GM19239 (cell line): Measurements from ENCODE around the gene STOM.

Experiments used
- DNase-seq: peaks from one replicate; pipeline ENCODE4 v3.0.0; 2011; ENCODE audit warnings: low spot score; ENCODE audit not compliant: insufficient read length
- FAIRE-seq: peaks from 2 replicates; lab custom pipeline; 2011; peaks lifted over from hg19 to GRCh38; lab: Jason Lieb, UNC

STOM gene

GRCh38 chr9:121353241-121354061, 16.6 kb downstream of the STOM start:
- DNase-seq, result peak; percentile 41
- FAIRE-seq, result peak; percentile 98

GRCh38 chr9:121350993-121351561, 19.0 kb downstream of the STOM start:
- DNase-seq (no peak), FAIRE-seq (no peak)

GRCh38 chr9:121350036-121350435, 20.0 kb downstream of the STOM start:
- FAIRE-seq (no peak), DNase-seq (no peak)

GRCh38 chr9:121349009-121349408, 21.0 kb downstream of the STOM start:
- no peak for FAIRE-seq
- no peak for DNase-seq

DNA sequence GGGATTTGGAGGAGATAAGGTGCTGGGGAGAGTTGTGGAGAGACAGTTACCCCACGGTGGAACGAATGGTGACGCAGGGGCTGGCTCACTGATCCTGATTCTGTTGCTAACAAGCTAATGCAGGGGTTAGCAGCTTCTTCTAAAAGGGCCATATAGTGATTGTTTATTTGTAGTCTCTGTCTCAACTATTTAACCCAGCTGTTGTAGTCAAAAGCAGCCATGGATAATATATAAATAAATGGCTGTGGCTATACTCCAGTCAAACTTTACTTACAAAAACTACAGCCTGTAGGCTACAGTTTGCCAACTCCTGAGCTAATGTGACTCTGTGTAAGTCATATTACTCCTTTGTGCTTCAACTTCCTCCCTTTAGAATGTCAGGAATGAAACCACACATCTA, 21.8 kb downstream of the STOM start:
- FAIRE-seq, result no peak
- no peak for DNase-seq

DNA sequence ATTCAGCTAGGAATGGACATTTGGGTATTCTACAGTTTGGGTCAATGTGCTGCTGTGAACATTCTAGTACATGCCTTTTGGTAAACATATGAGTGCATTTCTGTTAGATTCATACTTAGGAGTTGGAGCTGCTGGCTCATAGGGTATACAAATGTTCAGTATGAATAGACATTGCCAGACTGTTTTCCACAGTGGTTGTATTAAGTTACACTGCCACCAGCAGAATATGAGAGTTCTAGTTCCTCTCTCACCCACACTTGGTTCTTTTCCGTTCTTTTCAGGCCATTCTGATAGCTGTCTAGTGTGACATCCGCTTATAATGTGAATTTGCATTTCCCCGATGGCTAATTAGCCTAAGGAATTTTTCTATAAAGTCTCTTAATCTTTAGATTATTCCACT, 25.0 kb downstream of the STOM start:
- no peak for FAIRE-seq
- no peak for DNase-seq

- FAIRE-seq (no peak), DNase-seq (no peak)
Measured at GRCh38 chr9:121344184-121344583, 25.9 kb downstream of the STOM start.

- DNase-seq (no peak), FAIRE-seq (no peak)
Measured at GRCh38 chr9:121340676-121341392, 29.2 kb downstream of the STOM start.

DNA sequence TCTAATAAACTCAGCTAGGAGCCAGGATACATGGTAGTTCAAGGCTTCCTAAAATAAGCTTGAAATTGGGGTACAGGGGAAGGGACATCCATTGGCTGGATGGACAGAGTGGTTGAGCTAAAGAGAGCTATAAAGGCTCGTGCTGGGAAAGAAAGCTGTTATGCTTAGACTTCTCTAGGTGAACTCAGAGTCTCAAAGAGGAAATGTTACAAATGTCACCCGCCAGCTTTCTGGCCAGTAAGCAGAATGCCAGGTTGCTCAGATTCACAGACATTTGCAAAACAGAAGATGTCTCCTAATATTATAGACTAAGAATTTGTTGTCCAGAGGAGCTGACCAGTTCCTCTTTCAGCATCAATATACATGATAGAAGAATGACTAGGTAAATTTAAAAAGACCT, 30.6 kb downstream of the STOM start:
- no peak for DNase-seq
- no peak for FAIRE-seq

DNA sequence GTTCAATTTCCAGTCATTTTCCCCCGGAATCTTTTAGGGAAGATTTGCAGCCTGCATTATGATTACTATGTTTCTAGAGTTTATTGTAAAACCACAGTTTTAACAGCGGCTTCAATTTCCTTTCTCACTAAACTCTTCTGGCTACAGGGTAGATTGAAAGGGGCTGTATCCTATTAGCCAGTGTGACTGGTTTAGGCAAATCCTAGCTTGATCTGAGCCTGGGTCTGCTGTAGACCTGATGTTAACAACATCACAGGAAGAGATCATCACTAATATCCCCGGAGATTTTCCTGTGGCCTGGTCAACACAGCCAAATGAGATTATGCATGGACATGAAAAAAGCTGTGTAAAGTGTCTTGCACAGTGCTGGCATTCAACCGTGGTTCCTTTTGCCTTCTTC, 33.4 kb downstream of the STOM start:
- DNase-seq (no peak), FAIRE-seq (no peak)

DNA sequence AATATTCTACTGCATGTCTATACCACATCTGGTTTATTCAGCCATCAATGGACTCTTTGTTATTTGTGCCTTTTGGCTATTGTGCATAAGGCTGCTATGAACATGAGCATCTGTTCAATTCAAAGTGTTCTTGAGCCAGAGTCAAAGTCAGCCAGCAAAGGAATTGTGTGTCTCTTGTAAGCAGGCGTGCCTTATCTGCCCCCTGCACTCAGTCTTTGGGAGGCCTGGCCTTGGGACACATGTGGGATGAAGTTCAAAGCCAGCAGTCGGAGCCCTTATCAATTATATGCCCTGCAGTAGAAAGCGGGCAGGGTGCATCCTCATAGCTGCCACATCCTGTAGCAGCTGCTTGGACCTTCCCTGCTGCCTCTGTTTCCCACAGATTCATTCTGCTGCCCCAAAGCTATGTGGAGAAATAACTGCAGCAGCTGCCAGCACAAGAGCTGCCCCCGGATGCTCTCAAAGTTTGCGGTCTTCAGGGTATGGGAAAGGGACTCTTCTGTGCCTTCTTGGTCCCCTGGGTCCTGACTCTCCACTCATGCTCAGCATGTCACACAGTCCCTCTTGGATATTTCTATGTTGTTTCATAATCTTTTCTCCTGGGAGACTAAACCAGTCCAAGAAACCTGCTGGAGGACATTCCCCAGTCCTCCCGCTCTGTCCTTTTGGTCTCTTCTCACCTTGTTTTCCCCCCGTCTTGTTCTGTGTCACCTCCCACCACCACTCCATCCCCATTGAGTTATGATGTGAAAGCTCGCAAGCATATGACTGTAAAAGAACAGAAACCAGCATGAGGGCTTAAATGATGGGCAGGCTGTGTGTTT, 35.9 kb downstream of the STOM start:
- DNase-seq (no peak), FAIRE-seq (no peak)

DNA sequence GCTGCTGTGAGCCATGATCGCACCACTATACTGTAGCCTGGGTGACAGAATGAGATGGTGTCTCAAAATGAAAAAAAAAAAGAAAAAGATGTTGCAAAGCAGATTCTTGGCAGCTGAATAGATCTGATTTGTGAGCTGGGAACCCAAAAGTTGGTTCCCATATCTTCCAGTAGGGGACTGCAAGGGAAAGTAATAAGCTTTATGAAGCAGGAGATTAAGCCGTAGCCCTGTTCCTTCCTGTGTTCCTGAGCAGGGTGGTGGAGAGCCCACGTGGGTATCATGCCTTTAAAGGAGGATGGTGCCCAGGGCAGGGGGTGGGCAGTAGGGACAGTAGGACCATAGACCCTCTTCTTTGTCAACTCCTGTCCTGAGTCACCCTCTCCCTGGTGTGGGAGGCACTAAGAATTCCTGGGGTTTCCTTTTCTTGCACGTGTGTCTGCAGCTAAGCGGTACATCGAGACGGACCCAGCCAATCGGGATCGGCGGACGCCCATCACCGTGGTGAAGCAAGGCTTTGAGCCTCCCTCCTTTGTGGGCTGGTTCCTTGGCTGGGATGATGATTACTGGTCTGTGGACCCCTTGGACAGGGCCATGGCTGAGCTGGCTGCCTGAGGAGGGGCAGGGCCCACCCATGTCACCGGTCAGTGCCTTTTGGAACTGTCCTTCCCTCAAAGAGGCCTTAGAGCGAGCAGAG, 37.9 kb downstream of the STOM start:
- DNase-seq, result no peak
- FAIRE-seq, result no peak

- FAIRE-seq (no peak), DNase-seq (no peak)
Measured at GRCh38 chr9:121331549-121331948, 38.5 kb downstream of the STOM start.

DNA sequence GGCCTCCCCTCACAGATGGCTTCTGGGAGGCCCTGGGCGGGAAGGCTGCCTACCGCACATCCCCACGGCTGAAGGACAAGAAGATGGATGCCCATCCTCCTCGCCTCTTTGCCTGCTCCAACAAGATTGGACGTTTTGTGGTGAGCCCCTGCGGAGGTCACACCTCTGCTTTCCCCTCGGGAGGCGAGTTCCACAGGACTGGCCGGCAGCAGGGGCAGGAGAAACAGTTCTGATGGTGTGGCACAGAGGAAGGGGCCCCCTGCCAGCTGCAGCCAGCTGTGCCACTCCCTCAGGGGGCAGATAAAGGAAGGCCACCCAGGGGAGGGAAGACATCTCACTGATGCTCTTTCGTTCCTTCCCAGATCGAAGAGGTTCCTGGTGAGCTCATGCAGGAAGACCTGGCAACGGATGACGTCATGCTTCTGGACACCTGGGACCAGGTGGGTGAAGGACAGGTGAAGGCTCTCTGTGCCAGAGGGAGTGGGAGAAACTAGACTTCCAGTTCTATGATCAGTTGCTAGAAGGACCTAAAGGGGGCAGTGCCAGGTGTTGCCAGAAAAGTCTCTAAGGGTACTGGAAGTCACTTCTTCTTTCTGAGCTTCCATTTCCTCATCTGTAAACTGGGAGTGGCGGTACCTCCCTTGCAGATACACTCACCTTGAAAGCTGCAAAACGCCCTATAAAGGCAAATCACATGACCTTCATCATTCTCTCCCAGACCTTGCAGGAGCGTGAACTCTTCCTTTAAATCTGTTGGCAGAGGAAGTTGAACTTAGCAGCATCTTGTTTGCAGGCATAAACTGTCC, 41.0 kb downstream of the STOM start:
- no peak for FAIRE-seq

DNA sequence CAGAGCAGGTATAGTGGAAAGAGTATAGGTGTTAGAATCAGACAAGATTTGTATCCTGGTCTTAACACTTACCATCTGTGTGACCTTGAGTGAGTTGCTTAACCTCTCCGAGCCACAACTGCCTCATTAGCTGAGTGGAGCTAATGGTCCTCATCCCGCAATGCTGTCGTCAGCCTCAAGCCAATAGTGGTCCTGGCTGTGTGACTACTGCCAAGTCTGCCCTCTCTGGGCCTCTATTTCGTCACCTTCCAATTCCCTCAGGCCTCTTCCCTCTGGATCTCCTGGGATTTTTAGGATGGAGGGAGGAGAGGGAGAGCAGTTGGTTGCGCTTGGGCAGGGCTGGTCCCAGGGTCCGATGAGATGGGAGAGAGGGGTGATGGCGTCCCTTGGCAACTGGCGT, 41.6 kb downstream of the STOM start:
- no peak for DNase-seq
- FAIRE-seq, result no peak

More for the DNA sequence above, 41.0 kb downstream of the STOM start:
- DNase-seq, result no peak

- FAIRE-seq, result no peak
- DNase-seq, result no peak
Measured at GRCh38 chr9:121326901-121327613, 43.0 kb downstream of the STOM start.

GRCh38 chr9:121326130-121326838, 43.8 kb downstream of the STOM start:
- FAIRE-seq (no peak), DNase-seq (no peak)

DNA sequence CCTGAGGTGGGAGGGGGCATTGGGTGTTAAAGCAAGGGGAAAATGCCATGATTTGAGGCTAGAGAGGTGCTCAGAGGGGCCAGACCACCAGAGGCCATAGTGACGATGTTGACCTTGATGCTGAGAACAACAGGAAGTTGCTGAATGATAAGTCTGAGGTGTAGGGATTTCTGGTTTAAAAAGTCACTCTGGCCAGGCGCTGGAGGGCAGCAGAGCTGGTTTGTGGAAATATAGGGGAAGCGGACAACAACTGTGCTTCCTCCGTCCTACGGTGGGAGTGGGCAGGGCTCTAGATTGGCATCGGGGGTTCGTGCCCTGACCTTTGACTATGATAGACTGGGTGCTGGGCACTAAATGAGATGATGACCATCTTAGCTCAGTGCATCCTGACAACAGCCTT, 44.7 kb downstream of the STOM start:
- FAIRE-seq (no peak), DNase-seq (no peak)
